ENCODE results near the gene ASCL2.

ASCL2 gene

DNA sequence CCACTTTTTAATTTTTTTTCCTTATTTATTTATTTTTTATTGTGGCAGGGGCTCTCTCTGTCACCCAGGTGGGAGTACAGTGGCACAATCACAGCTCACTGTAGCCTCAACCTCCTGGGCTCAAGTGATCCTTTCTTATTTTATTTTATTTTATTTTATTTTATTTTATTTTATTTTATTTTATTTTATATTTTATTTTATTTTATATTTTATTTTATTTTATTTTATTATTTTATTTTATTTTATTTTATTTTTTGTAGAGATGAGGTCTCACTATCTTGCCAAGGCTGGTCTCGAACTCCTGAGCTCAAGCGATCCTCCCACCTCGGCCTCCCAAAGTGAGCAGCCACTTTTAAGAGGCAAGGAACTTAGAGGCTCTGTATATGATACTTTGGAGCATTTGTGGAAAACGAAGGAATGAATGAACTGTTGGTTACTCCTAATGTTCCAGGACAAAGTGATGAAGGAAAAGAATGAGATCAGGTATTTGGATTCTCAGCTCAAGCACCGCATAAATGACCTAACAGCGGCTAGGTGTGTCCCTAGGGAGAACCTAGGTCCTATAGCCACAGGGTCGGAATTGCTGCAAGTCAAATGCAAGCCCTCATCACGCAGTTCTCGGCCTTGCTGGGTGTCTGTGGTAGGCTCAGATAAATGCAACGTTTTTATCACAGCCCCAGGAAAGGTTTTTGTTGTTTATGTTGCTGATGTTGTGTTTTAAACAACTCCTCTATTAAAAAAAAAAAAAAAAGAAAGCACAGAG is 36.5 kb downstream of the ASCL2 start:
- DNase-seq (ENCODE audit: low read depth), result no peak

- DNase-seq (ENCODE audit: low read depth), result no peak
Observed at GRCh38 chr11:2229713-2230297, 40.6 kb downstream of the ASCL2 start.

- no peak for DNase-seq (ENCODE audit: low read depth)
Observed at GRCh38 chr11:2224254-2224653, 46.1 kb downstream of the ASCL2 start.

DNA sequence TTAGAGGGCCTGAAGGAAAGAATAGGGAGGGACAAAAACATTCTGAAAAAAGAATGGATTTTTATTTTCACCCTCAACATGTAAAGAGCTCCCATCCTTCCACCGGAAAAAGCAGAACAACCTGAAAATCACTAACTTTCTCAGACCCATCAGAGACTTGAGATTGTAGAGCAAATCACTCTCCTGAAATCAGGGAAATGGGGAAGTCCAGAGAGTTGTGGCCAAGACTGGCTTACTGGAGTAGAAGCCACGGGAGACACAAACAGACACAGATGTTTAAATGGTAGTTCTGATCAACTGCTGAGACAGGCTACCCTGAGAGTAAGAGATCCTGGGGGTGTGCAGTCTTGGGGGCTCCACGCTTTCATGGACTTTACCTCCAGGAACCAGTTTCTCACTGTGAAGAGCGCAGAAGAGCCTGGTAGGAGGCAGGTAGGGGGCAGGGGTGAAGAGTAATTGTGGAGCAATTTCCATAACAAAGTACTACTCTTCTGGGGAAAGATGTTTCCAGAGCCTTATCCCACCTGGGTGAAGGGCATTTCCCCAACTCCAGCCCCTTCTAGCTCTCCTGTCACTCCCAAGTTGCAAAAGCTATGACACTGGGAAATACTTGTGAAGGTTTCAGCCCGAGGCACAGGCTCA is 47.1 kb downstream of the ASCL2 start:
- DNase-seq (ENCODE audit: low read depth), result no peak

DNA sequence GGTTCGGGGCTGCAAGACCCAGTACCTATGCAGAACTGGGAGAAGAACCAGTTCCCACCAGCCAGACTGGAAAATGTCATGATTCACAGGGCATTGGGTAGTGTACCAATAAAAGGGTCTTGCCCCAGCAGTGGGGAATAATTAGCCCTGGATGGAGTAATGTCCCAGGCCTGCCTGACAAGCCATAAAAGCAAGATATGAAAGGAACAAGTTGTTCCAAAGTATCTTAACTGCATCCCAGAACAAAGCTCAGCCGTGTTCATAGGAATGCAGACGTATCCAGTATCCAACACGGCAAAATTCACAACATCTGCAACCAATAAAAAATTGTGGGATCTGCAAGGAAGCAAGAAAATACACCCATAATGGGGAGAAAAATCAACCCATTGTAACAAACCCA is 47.9 kb downstream of the ASCL2 start:
- DNase-seq (ENCODE audit: low read depth), result no peak

DNA sequence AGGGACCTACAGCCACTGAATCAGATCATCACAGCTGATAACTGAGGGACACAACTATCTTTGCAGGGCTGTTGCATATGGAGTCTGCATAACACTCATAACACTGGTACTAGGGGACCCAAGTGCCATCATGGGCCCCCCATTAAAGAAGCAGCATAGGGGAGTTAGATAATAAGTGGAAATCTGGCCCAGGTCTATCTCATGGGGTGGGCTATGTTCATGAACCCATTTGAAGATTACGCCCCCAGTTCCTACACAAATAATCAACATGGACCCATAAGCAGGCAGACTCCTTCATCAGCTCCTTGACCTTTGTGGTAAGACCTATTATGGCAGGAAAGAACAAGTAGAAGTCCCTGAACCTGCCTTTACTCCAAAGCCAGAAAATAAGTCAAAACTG is 48.8 kb downstream of the ASCL2 start:
- no peak for DNase-seq (ENCODE audit: low read depth)

GRCh38 chr11:2221024-2221423 is 49.4 kb downstream of the ASCL2 start:
- no peak for DNase-seq (ENCODE audit: low read depth)

- no peak for DNase-seq (ENCODE audit: low read depth)
Observed at GRCh38 chr11:2220173-2220771, 50.1 kb downstream of the ASCL2 start.

DNA sequence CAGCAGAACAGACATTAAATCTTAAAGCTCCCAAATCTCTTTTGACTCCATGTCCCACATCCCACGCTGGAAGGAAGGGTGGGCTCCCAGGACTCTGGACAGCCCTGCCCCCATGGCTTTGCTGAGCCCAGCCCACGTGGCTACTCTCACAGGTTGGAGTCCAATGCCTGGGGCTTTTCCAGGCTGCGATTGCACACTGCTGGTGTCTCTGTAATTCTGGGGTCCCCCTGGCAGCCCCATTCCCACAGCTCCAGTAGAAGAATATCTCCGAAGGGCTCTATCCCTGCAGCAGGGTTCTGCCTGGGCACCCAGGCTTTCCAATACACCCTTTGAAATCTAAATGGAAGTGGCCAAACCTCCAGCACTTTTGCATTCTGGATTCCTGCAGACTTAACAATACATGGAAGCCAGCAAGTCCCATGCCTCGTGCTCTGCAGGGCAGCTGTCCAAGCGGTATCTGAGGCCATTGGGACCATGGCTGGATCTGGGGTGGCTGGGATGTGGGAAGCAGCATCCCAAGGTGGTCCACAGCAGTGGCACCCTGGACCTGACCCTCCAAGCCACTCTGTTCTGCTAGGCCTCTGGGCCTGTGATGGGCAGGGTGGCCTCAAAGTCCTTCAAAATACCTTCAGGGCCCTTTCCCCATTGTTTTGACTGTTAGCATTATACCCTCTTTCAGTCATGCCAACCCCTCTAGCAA is 50.9 kb downstream of the ASCL2 start:
- DNase-seq (ENCODE audit: low read depth), result no peak
